Activated naive CD4-positive, alpha-beta T cell treated with anti-CD3 and anti-CD28 coated beads, Interleukin-2, amount 50 U/mL, for 24 hours (primary cell): ENCODE measurements around the gene PLLP.

ENCODE experiments used
- H3K27ac Mint-ChIP-seq: one replicate; pipeline ENCODE4 v1.8.0; 2021; ENCODE audit warnings: mild to moderate bottlenecking, mixed read lengths
- H3K27me3 Mint-ChIP-seq: one replicate; pipeline ENCODE4 v1.8.0; 2021; ENCODE audit warnings: mixed read lengths
- H3K36me3 Mint-ChIP-seq: one replicate; pipeline ENCODE4 v1.8.0; 2021; ENCODE audit warnings: mixed read lengths
- H3K4me1 Mint-ChIP-seq: one replicate; pipeline ENCODE4 v1.8.0; 2021; ENCODE audit warnings: mixed read lengths
- H3K4me3 Mint-ChIP-seq: one replicate; pipeline ENCODE4 v1.8.0; 2021; ENCODE audit warnings: mild to moderate bottlenecking, mixed read lengths
- H3K9me3 Mint-ChIP-seq: one replicate; pipeline ENCODE4 v1.8.0; 2021; ENCODE audit warnings: mixed read lengths

Gene PLLP

GRCh38 chr16:57284209-57284951, at the start of gene PLLP:
Gene PLLP (minus strand): TSS chr16:57284672. CDS start chr16:57284540, 132 bp downstream.
- Mint-ChIP-seq H3K4me3 (peak within 1 kb of the TSS; percentile 82), H3K27ac (peak within 1 kb of the TSS; percentile 72), H3K27me3 (no peaks in the 10 kb centered on the region), H3K9me3 (no peaks in the 10 kb centered on the region), H3K36me3 (no peaks in the 10 kb centered on the region), H3K4me1 (peaks cover 48% of the 10 kb centered on the region)

GRCh38 chr16:57333402-57333801, 48.9 kb upstream of the PLLP start:
- Mint-ChIP-seq H3K27ac (no peak overlapping the region), H3K36me3 (peaks cover 6% of the 10 kb centered on the region), H3K9me3 (peaks cover 5% of the 10 kb centered on the region), H3K4me1 (no peaks in the 10 kb centered on the region), H3K27me3 (no peaks in the 10 kb centered on the region), H3K4me3 (no peak overlapping the region)

DNA sequence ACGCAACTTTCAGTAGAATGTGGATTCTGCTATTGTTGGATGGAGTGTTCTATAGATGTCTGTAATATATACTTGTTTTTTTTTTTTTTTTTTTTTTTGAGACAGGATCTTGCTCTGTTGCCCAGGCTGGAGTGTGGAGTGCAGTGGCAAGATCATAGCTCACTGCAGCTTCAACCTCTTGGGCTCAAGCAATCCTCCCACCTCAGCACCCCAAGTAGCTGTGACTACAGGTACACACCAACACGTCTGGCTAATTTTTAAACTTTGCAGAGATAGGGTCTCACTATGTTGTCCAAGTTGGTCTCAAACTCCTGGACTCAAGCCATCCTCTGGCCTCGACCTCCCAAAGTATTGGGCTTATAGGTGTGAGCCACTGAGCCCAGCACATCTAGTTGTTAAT, 46.9 kb upstream of the PLLP start:
- no peaks in the 10 kb centered on the region for H3K4me1 Mint-ChIP-seq
- H3K27ac Mint-ChIP-seq = no peak overlapping the region
- no peaks in the 10 kb centered on the region for H3K27me3 Mint-ChIP-seq
- H3K36me3 Mint-ChIP-seq = peaks cover 6% of the 10 kb centered on the region
- peaks cover 5% of the 10 kb centered on the region for H3K9me3 Mint-ChIP-seq
- H3K4me3 Mint-ChIP-seq = no peak overlapping the region

GRCh38 chr16:57329718-57330327, 45.4 kb upstream of the PLLP start:
- no peak overlapping the region for H3K27ac Mint-ChIP-seq
- H3K9me3 Mint-ChIP-seq = no peaks in the 10 kb centered on the region
- H3K36me3 Mint-ChIP-seq = peaks cover 6% of the 10 kb centered on the region
- no peaks in the 10 kb centered on the region for H3K27me3 Mint-ChIP-seq
- no peaks in the 10 kb centered on the region for H3K4me1 Mint-ChIP-seq
- H3K4me3 Mint-ChIP-seq = no peak overlapping the region

GRCh38 chr16:57325458-57325857, 41.0 kb upstream of the PLLP start:
- Mint-ChIP-seq H3K27ac (no peak overlapping the region), H3K27me3 (no peaks in the 10 kb centered on the region), H3K9me3 (no peaks in the 10 kb centered on the region), H3K36me3 (no peaks in the 10 kb centered on the region), H3K4me1 (no peaks in the 10 kb centered on the region), H3K4me3 (no peak overlapping the region)

DNA sequence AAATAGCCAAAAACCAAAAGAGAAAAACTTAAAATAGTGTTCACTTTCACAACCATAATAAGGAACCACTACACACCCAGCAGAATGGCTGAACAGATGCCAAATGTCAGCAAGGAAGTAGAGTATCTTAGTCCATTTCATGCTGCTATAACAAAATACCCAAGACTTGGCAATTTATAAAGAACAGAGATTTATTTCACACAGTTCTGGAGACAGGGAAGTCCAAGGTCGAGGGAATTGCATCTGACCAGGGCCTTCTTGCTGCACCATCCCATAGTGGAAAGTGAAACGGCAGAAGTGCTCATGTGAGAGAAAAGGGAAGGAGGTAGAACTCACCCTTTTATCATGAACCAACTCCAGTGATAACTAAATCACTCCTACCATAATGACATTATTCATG, 40.3 kb upstream of the PLLP start:
- H3K4me1 Mint-ChIP-seq = no peaks in the 10 kb centered on the region
- no peaks in the 10 kb centered on the region for H3K9me3 Mint-ChIP-seq
- H3K27me3 Mint-ChIP-seq = no peaks in the 10 kb centered on the region
- no peaks in the 10 kb centered on the region for H3K36me3 Mint-ChIP-seq
- no peak overlapping the region for H3K4me3 Mint-ChIP-seq
- no peak overlapping the region for H3K27ac Mint-ChIP-seq

DNA sequence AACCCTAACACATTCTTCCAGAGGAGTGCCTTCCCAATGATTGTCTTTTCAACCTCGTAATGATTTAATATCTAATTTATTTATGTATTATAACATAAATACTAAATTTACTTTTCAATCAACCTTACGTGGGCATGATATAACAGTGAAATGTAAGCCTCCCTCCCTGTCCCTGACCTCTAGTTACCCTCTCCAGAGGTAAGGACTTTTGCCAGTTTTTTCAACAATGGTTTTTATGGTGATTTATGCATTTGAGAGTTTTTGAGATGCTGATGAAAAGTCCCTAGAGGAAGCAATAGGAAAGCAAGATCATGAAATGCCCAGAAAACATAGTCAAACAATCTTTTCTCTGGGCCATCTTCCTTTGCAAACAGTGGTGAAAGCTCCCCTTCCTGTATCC, 35.2 kb upstream of the PLLP start:
- Mint-ChIP-seq H3K9me3 (no peaks in the 10 kb centered on the region), H3K4me1 (peaks cover 8% of the 10 kb centered on the region), H3K36me3 (no peaks in the 10 kb centered on the region), H3K27ac (no peak overlapping the region), H3K27me3 (no peaks in the 10 kb centered on the region), H3K4me3 (no peak overlapping the region)

- no peak overlapping the region for H3K27ac Mint-ChIP-seq
- no peaks in the 10 kb centered on the region for H3K27me3 Mint-ChIP-seq
- no peaks in the 10 kb centered on the region for H3K36me3 Mint-ChIP-seq
- peaks cover 18% of the 10 kb centered on the region for H3K4me1 Mint-ChIP-seq
- H3K9me3 Mint-ChIP-seq = no peaks in the 10 kb centered on the region
- no peak overlapping the region for H3K4me3 Mint-ChIP-seq
Measured at GRCh38 chr16:57318240-57318970, 33.9 kb upstream of the PLLP start.

GRCh38 chr16:57316390-57317017, 32.0 kb upstream of the PLLP start:
- H3K27ac Mint-ChIP-seq = no peak overlapping the region
- peaks cover 21% of the 10 kb centered on the region for H3K4me1 Mint-ChIP-seq
- H3K27me3 Mint-ChIP-seq = no peaks in the 10 kb centered on the region
- no peak overlapping the region for H3K4me3 Mint-ChIP-seq
- H3K36me3 Mint-ChIP-seq = no peaks in the 10 kb centered on the region
- H3K9me3 Mint-ChIP-seq = no peaks in the 10 kb centered on the region

DNA sequence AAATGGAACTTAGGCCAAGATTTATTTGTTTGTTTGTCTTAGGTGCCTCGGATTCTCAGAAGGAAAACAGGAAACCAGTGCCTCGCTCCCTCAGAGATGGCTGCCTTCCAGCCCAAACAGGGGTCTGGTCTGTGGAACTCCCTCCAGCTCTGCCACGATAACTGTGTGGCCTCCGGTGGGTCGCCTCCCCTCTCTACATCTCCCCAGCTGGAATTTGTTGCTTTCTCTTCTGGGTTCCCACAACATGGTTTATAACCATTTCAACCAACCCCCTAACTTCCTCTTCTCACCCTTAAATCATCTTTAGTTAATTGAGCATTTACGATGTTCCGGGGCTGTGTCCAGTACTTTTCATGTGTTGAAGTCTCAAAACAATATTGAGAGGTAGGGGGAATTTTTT, 30.9 kb upstream of the PLLP start:
- no peaks in the 10 kb centered on the region for H3K9me3 Mint-ChIP-seq
- H3K4me3 Mint-ChIP-seq = no peak overlapping the region
- no peak overlapping the region for H3K27ac Mint-ChIP-seq
- H3K36me3 Mint-ChIP-seq = no peaks in the 10 kb centered on the region
- H3K27me3 Mint-ChIP-seq = no peaks in the 10 kb centered on the region
- H3K4me1 Mint-ChIP-seq = peaks cover 21% of the 10 kb centered on the region

DNA sequence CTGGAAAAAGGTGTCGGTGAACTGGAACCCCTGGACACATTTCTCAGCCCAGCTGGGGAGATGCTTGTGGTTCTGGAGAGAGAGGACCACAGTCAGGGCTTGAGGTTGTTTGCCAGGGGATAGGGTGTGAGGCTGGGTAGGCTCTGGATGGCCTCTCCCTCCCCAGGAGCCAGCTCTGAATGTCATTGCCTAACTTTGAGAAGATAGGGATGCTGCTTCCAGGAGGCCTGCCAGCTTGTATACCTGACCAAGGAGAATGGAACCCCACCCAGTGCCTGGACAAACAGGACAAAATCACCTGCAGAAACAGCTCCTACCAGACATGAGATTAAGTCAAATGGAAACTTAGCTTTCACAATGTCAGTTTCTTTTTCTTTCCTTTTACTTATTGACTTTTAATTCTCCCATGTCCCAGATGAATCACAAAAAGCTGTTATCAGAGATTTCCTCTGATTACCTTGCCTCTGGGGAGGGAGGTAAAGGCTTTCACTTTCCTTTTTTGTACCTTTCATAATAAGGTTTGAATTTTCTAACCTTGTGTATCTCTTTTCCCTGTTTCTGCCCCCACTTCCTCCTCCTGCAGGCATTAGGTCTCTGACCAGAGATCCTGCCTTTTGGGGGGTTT, 29.8 kb upstream of the PLLP start:
- Mint-ChIP-seq H3K27ac (peak overlapping the region; percentile 31), H3K9me3 (no peaks in the 10 kb centered on the region), H3K27me3 (no peaks in the 10 kb centered on the region), H3K36me3 (no peaks in the 10 kb centered on the region), H3K4me1 (peaks cover 21% of the 10 kb centered on the region), H3K4me3 (no peak overlapping the region)

DNA sequence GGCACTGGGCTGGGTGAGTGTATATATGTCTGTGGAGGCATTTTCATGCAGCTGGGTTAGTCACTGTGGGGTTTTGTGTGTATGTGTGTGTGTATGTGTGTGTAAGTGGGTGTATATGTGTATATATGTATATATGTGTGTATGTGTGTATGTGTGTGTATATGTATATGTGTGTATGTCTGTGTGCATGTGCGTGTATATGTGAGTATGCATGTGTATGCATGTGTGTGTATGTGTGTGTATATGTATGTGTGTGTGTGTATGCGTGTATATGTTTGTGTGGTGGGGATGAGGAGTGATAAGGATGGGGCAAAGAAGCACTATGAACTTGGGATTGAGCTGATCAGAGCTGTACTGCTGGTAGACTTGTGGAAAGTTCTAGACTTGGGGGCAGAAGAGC, 29.0 kb upstream of the PLLP start:
- H3K36me3 Mint-ChIP-seq = no peaks in the 10 kb centered on the region

GRCh38 chr16:57310801-57311200, 26.3 kb upstream of the PLLP start:
- no peak overlapping the region for H3K4me3 Mint-ChIP-seq
- H3K27me3 Mint-ChIP-seq = peaks cover 1% of the 10 kb centered on the region
- H3K9me3 Mint-ChIP-seq = no peaks in the 10 kb centered on the region
- no peaks in the 10 kb centered on the region for H3K36me3 Mint-ChIP-seq
- H3K4me1 Mint-ChIP-seq = peaks cover 21% of the 10 kb centered on the region
- no peak overlapping the region for H3K27ac Mint-ChIP-seq

More for the DNA sequence above, 29.0 kb upstream of the PLLP start:
- no peak overlapping the region for H3K4me3 Mint-ChIP-seq
- peak overlapping the region; percentile 69 for H3K27ac Mint-ChIP-seq
- H3K4me1 Mint-ChIP-seq = peaks cover 21% of the 10 kb centered on the region
- H3K9me3 Mint-ChIP-seq = no peaks in the 10 kb centered on the region
- no peaks in the 10 kb centered on the region for H3K27me3 Mint-ChIP-seq

- Mint-ChIP-seq H3K36me3 (no peaks in the 10 kb centered on the region), H3K9me3 (no peaks in the 10 kb centered on the region), H3K4me1 (peaks cover 3% of the 10 kb centered on the region), H3K27ac (no peak overlapping the region), H3K4me3 (no peak overlapping the region), H3K27me3 (peaks cover 1% of the 10 kb centered on the region)
Measured at GRCh38 chr16:57308041-57308440, 23.6 kb upstream of the PLLP start.

- no peak overlapping the region for H3K4me3 Mint-ChIP-seq
- H3K27me3 Mint-ChIP-seq = peaks cover 1% of the 10 kb centered on the region
- peaks cover 3% of the 10 kb centered on the region for H3K4me1 Mint-ChIP-seq
- no peaks in the 10 kb centered on the region for H3K9me3 Mint-ChIP-seq
- no peaks in the 10 kb centered on the region for H3K36me3 Mint-ChIP-seq
- no peak overlapping the region for H3K27ac Mint-ChIP-seq
Measured at GRCh38 chr16:57307365-57307764, 22.9 kb upstream of the PLLP start.
